Tibial artery (tissue), 4 donors: ENCODE results near the gene CRMP1.

ENCODE experiments used
- DNase-seq, 2 donors: peaks; one replicate each; pipeline ENCODE4 v3.0.0-alpha.2; 2019
- H3K27ac ChIP-seq, 2 donors: fragments of 200-600 bp; sonication (generic) in 1 of 2; 1 replicate in 1 of 2; 2 replicates in 1 of 2; pipeline ENCODE4 v1.5.1; 2018 to 2019; ENCODE audit warnings: mild to moderate bottlenecking in 1 of 2
- H3K27me3 ChIP-seq, 2 donors: fragments of 200-600 bp; sonication (generic) in 1 of 2; one replicate each; pipeline versions ENCODE4 v1.5.1 to v1.6.0; 2016 to 2019
- H3K36me3 ChIP-seq, 3 donors: fragments of 200-600 bp; sonication (generic) in 2 of 3; one replicate each; pipeline ENCODE4 v1.5.1; 2016 to 2019; ENCODE audit warnings: mild to moderate bottlenecking in 2 of 3
- H3K4me1 ChIP-seq, 4 donors: fragments of 200-600 bp; sonication (generic) in 2 of 4; 1 replicate in 3 of 4; 2 replicates in 1 of 4; pipeline ENCODE4 v1.5.1; 2016 to 2019
- H3K4me3 ChIP-seq, 2 donors: fragments of 200-600 bp; sonication (generic) in 1 of 2; 1 replicate in 1 of 2; 2 replicates in 1 of 2; pipeline ENCODE4 v1.5.1; 2018 to 2019; ENCODE audit warnings: mild to moderate bottlenecking in 2 of 2
- H3K9me3 ChIP-seq, 3 donors: fragments of 200-600 bp; sonication (generic) in 1 of 3; one replicate each; pipeline ENCODE4 v1.5.1; 2016 to 2019
- intact Hi-C: fragments of 100-400 bp; cut with DNase I; formaldehyde crosslinking; loops from one replicate; pipeline ENCODE4 v1.15.0; 2023; ENCODE audit warnings: low total_unique reads
- TF ChIP-seq, protein P1 (sequence below), 2 experiments: fragments of 200-600 bp in 1 of 2; fragments of 450-650 bp in 1 of 2; IDR thresholded peaks; one replicate each; pipeline ENCODE4 v1.5.1; 2017 to 2019; ENCODE audit warnings: antibody characterized with exemption in 2 of 2, mild to moderate bottlenecking in 1 of 2, moderate library complexity in 1 of 2

Gene CRMP1

DNA sequence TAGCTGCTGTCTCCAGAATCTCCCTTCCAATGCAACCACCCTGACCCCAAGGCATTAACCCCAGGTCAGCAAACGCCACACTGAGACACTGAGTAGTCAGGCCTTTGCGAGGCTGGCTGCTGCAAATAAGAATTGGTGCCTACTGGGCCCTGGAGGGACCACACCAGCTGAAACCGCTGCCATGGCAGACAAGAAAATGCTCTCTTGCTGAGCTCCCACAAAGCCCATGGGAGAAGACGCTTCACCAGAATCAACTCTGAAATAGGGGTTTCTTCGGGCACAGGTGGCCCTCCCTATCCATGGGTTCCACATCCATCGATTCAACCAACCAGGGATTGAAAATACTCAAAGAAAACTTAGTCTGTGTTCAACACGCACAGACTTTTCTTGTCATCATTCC, 26.7 kb upstream of the CRMP1 start:
- H3K4me3 ChIP-seq, result no peak overlapping the region
- DNase-seq, result no peak
- intact Hi-C loops, result no loop called here
- no peak overlapping the region for H3K27ac ChIP-seq
- TF ChIP-seq, protein P1, sequence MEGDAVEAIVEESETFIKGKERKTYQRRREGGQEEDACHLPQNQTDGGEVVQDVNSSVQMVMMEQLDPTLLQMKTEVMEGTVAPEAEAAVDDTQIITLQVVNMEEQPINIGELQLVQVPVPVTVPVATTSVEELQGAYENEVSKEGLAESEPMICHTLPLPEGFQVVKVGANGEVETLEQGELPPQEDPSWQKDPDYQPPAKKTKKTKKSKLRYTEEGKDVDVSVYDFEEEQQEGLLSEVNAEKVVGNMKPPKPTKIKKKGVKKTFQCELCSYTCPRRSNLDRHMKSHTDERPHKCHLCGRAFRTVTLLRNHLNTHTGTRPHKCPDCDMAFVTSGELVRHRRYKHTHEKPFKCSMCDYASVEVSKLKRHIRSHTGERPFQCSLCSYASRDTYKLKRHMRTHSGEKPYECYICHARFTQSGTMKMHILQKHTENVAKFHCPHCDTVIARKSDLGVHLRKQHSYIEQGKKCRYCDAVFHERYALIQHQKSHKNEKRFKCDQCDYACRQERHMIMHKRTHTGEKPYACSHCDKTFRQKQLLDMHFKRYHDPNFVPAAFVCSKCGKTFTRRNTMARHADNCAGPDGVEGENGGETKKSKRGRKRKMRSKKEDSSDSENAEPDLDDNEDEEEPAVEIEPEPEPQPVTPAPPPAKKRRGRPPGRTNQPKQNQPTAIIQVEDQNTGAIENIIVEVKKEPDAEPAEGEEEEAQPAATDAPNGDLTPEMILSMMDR (IDR thresholded peaks at IDR 0.05), result no peak
- no peaks in the 10 kb centered on the region for H3K4me1 ChIP-seq
- H3K9me3 ChIP-seq, result no peaks in the 10 kb centered on the region
- H3K36me3 ChIP-seq, result no peaks in the 10 kb centered on the region
- H3K27me3 ChIP-seq, result peaks cover 0 to 26% of the 10 kb centered on the region in 2 donors

DNA sequence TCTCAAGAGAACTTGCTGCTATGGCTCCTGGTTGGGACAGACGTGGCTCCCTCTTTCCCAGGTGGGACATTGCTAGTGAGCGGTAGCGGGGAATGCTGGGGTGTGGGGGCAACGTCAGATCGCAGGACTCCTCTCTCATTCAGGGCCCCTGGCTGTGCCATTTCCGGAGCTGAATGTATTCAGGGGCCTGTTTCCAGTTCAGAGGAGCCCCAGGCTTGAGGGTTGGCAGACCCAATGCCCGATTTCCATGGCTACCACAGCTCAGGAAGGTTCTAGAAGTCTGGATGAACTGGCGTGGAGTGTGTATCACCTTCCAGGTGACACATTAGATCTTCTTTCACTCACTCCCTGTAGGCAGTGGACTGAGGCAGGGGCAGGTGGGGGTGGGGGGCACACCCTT, 26.2 kb upstream of the CRMP1 start:
- TF ChIP-seq, protein P1 (IDR thresholded peaks at IDR 0.05), result no peak
- H3K4me1 ChIP-seq, result no peaks in the 10 kb centered on the region
- intact Hi-C loops, result no loop called here
- no peak overlapping the region for H3K4me3 ChIP-seq
- peaks cover 0 to 26% of the 10 kb centered on the region in 2 donors for H3K27me3 ChIP-seq
- H3K36me3 ChIP-seq, result no peaks in the 10 kb centered on the region
- DNase-seq, result no peak
- H3K9me3 ChIP-seq, result no peaks in the 10 kb centered on the region
- no peak overlapping the region for H3K27ac ChIP-seq

DNA sequence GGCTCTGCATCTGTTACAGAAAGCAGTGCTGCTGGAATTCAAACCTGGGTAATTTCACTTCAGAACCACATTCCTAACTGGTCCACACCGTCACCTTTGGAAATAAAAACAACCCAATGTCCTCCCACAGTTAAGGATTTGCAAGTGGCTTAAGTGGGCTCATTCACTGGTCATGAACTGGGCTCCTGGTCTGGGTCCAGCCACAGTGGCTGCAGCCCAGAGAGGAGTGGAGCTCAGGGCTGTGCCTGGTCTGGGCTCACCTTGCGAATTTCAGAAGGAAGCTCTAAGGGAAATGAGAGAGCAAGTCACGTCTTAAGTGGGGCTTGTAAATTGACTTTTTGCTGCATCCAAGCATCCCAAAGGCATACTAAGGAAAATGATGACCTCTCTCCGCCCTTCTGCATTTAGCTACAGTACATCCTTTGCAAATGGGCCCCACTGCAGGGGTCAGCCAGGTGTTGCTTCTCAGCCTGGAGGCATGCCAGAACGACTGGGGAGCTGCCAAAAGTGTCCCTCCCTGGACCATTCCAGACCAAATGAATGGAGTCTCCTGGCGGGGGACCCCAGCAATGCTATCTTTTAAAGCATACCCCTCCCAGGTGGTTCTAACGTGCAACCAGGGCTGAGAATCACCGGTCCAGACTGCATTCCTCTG, 25.6 kb upstream of the CRMP1 start:
- no peaks in the 10 kb centered on the region for H3K36me3 ChIP-seq
- no peaks in the 10 kb centered on the region for H3K4me1 ChIP-seq
- no peak for DNase-seq
- no peaks in the 10 kb centered on the region for H3K9me3 ChIP-seq
- intact Hi-C loops, result no loop called here
- peaks cover 0 to 26% of the 10 kb centered on the region in 2 donors for H3K27me3 ChIP-seq
- no peak overlapping the region for H3K27ac ChIP-seq
- no peak overlapping the region for H3K4me3 ChIP-seq
- TF ChIP-seq, protein P1 (IDR thresholded peaks at IDR 0.05), result no peak

DNA sequence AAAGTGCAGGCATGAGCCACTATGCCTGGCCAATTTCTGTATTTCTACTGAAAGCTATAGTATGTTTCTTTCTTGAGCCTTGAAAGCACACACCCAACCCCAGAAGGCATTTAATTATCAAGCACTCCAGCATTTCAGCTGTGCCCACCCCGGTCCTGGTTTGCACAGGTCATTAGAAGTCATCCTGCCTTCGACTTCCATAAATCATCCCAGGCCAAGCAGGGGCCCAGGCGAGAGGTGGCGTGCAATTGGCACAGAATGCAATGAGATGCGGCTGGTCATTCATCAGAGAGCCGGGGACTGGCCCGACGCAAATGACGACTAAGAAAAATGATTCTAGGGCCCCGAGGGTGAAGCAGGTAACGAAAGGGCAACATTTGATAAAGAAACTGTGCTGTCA, 24.8 kb upstream of the CRMP1 start:
- no peak for DNase-seq
- intact Hi-C loops, result no loop called here
- H3K27ac ChIP-seq, result no peak overlapping the region
- H3K9me3 ChIP-seq, result peaks cover 0 to under 1% (median 0%) of the 10 kb centered on the region in 3 donors
- no peaks in the 10 kb centered on the region for H3K36me3 ChIP-seq
- H3K4me1 ChIP-seq, result no peaks in the 10 kb centered on the region
- TF ChIP-seq, protein P1 (IDR thresholded peaks at IDR 0.05), result no peak
- peaks cover 0 to 22% of the 10 kb centered on the region in 2 donors for H3K27me3 ChIP-seq
- no peak overlapping the region for H3K4me3 ChIP-seq

DNA sequence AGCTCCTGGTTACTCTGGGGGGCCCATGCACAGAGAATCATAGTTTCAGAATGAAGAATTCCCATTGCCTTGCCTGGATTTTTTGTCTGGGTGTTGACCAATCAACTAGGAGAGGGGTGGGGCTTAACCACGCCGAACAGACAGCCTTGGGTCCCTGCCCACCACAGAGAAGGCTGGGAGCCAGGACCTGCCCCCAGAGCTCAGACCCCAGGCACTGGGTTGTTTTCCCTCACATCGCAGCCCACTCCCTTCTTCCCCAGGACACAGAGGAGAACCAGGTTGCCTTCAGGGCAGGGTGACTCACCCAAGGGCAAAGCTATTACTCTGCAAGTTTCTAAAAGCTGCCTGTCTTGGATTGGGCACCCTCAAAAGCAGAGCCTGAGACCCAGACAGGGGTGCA, 23.3 kb upstream of the CRMP1 start:
- peaks cover 0 to 3% (median 0%) of the 10 kb centered on the region in 3 donors for H3K9me3 ChIP-seq
- no peak for DNase-seq
- intact Hi-C loops, result no loop called here
- H3K36me3 ChIP-seq, result no peaks in the 10 kb centered on the region
- no peaks in the 10 kb centered on the region for H3K4me1 ChIP-seq
- no peak overlapping the region for H3K27ac ChIP-seq
- TF ChIP-seq, protein P1 (IDR thresholded peaks at IDR 0.05), result no peak
- H3K4me3 ChIP-seq, result no peak overlapping the region
- H3K27me3 ChIP-seq, result peaks cover 0 to 17% of the 10 kb centered on the region in 2 donors
